H1 (cell line): ENCODE results near the gene KIF1C. TPM values are rescaled to one million over a fixed set of nuclear protein-coding genes. Genes with fewer than 3 reads are reported as not detected.

Experiments used
- CTCF ChIA-PET: fragments of 300-600 bp; sonication (Branson Sonifier 250); formaldehyde crosslinking; loops from one replicate; lab custom pipeline; 2021; ENCODE audit not compliant: partially characterized antibody; lab: Charles Lee
- POLR2A ChIA-PET: fragments of 300-600 bp; sonication (Branson Sonifier 250); formaldehyde crosslinking; loops from one replicate; lab custom pipeline; 2021; ENCODE audit warnings: inconsistent platforms; ENCODE audit not compliant: partially characterized antibody; lab: Charles Lee
- DNase-seq, 2 experiments: peaks; one replicate each; pipeline versions ENCODE4 v3.0.0 to v3.0.0-alpha.2; 2010 to 2022; ENCODE audit warnings: low spot score in 2 of 2, low read depth in 1 of 2, mixed read lengths in 1 of 2
- FAIRE-seq: peaks from 2 replicates; lab custom pipeline; 2011; peaks lifted over from hg19 to GRCh38; lab: Jason Lieb, UNC
- H2AFZ ChIP-seq: 2 replicates; pipeline ENCODE4 v1.8.1; 2012; ENCODE audit warnings: low read length, inconsistent platforms
- H2AK5ac ChIP-seq: 2 replicates; pipeline ENCODE4 v1.6.1; 2013; ENCODE audit warnings: low read depth, low read length
- H2BK120ac ChIP-seq: replicated peaks from 2 replicates; pipeline ENCODE3; 2013; ENCODE audit warnings: low read depth, low read length, inconsistent platforms
- H2BK12ac ChIP-seq: 2 replicates; pipeline ENCODE4 v1.6.1; 2013; ENCODE audit warnings: low read depth, low read length
- H2BK15ac ChIP-seq: 2 replicates; pipeline ENCODE4 v1.6.1; 2013; ENCODE audit warnings: low read length
- H2BK20ac ChIP-seq: 2 replicates; pipeline ENCODE4 v1.6.1; 2013; ENCODE audit warnings: low read length
- H2BK5ac ChIP-seq: 2 replicates; pipeline ENCODE4 v1.6.1; 2013; ENCODE audit warnings: low read depth, low read length
- H3K14ac ChIP-seq: 2 replicates; pipeline ENCODE4 v1.6.1; 2013; ENCODE audit warnings: inconsistent platforms; ENCODE audit not compliant: insufficient read length
- H3K18ac ChIP-seq: 2 replicates; pipeline ENCODE4 v1.6.1; 2013; ENCODE audit warnings: low read length; ENCODE audit errors: extremely low read depth
- H3K23ac ChIP-seq: 2 replicates; pipeline ENCODE4 v1.6.1; 2013; ENCODE audit warnings: inconsistent platforms; ENCODE audit not compliant: insufficient read length
- H3K23me2 ChIP-seq: 2 replicates; pipeline ENCODE4 v1.6.1; 2013; ENCODE audit warnings: low read depth, low read length
- H3K27ac ChIP-seq: 2 replicates; pipeline ENCODE4 v1.6.1; 2011; ENCODE audit warnings: low read depth, low read length, inconsistent platforms
- H3K27me3 ChIP-seq, 4 experiments: replicated peaks in 1 of 4; 1 replicate in 1 of 4; 2 replicates in 3 of 4; pipeline versions ENCODE4 v1.6.1 to v1.8.1; 2011 to 2013; ENCODE audit warnings: low read length in 3 of 4, mild to moderate bottlenecking in 3 of 4, inconsistent platforms in 2 of 4, mixed read lengths in 2 of 4, moderate library complexity in 1 of 4; ENCODE audit not compliant: control insufficient read depth in 3 of 4, insufficient read depth in 3 of 4; ENCODE audit errors: extremely low read depth in 1 of 4
- H3K36me3 ChIP-seq, 4 experiments: 2 replicates each; pipeline versions ENCODE4 v1.6.1 to v1.8.1; 2011 to 2013; ENCODE audit warnings: mild to moderate bottlenecking in 4 of 4, low read length in 3 of 4, moderate library complexity in 2 of 4, control low read depth in 1 of 4, inconsistent platforms in 1 of 4; ENCODE audit not compliant: insufficient read depth in 4 of 4, control insufficient read depth in 2 of 4
- H3K4ac ChIP-seq: replicated peaks from 2 replicates; pipeline ENCODE3; 2013; ENCODE audit warnings: low read length, low read depth, mixed read lengths, inconsistent platforms; ENCODE audit not compliant: insufficient read length
- H3K4me1 ChIP-seq, 4 experiments: replicated peaks in 1 of 4; 1 replicate in 1 of 4; 2 replicates in 3 of 4; pipeline versions ENCODE4 v1.6.1 to v1.8.1; 2011 to 2013; ENCODE audit warnings: low read length in 3 of 4, inconsistent platforms in 2 of 4, mixed read lengths in 1 of 4; ENCODE audit not compliant: insufficient read depth in 4 of 4, control insufficient read depth in 3 of 4
- H3K4me2 ChIP-seq, 2 experiments: 2 replicates each; pipeline versions ENCODE4 v1.6.1 to v1.8.1; 2011 to 2013; ENCODE audit warnings: low read depth in 2 of 2, low read length in 2 of 2, control low read depth in 1 of 2, inconsistent platforms in 1 of 2, mild to moderate bottlenecking in 1 of 2; ENCODE audit not compliant: insufficient read depth in 1 of 2
- H3K4me3 ChIP-seq, 4 experiments: fragments of 200-600, 300-600 bp in 1 of 4; sonication (generic), shearing (Covaris generic), sonication (Bioruptor Twin) in 1 of 4; 2 replicates each; pipeline versions ENCODE4 v1.5.1 to v1.8.1; 2011 to 2016; ENCODE audit warnings: low read length in 4 of 4, low read depth in 3 of 4, control low read depth in 2 of 4, inconsistent platforms in 2 of 4, mild to moderate bottlenecking in 2 of 4, mixed read lengths in 1 of 4, moderate library complexity in 1 of 4; ENCODE audit not compliant: insufficient read depth in 2 of 4; ENCODE audit errors: extremely low read depth in 1 of 4
- H3K56ac ChIP-seq: replicated peaks from 2 replicates; pipeline ENCODE3; 2013; ENCODE audit warnings: low read depth, mild to moderate bottlenecking, mixed read lengths, low read length, inconsistent platforms; ENCODE audit not compliant: insufficient read length
- H3K79me1 ChIP-seq: 2 replicates; pipeline ENCODE4 v1.6.1; 2013; ENCODE audit warnings: low read depth, low read length, control low read depth
- H3K79me2 ChIP-seq, 2 experiments: 2 replicates each; pipeline versions ENCODE4 v1.6.1 to v1.8.1; 2012 to 2013; ENCODE audit warnings: low read length in 2 of 2, mild to moderate bottlenecking in 2 of 2, inconsistent platforms in 1 of 2; ENCODE audit not compliant: insufficient read depth in 2 of 2, control insufficient read depth in 1 of 2
- H3K9ac ChIP-seq, 4 experiments: replicated peaks in 1 of 4; 1 replicate in 1 of 4; 2 replicates in 3 of 4; pipeline versions ENCODE4 v1.6.1 to v1.8.1; 2011 to 2013; ENCODE audit warnings: low read depth in 3 of 4, low read length in 3 of 4, control low read depth in 2 of 4, mild to moderate bottlenecking in 2 of 4, moderate library complexity in 2 of 4, inconsistent platforms in 1 of 4; ENCODE audit errors: extremely low read depth in 1 of 4
- H3K9me3 ChIP-seq, 2 experiments: 2 replicates each; pipeline versions ENCODE4 v1.6.1 to v1.8.1; 2012 to 2013; ENCODE audit warnings: mild to moderate bottlenecking in 2 of 2, moderate library complexity in 2 of 2, control low read depth in 1 of 2, inconsistent platforms in 1 of 2, low read depth in 1 of 2, low read length in 1 of 2, mixed read lengths in 1 of 2; ENCODE audit not compliant: insufficient read depth in 2 of 2
- H4K20me1 ChIP-seq, 2 experiments: replicated peaks in 1 of 2; 2 replicates each; pipeline versions ENCODE3 to v1.8.1; 2011 to 2013; ENCODE audit warnings: inconsistent platforms in 2 of 2, low read length in 2 of 2, mild to moderate bottlenecking in 1 of 2; ENCODE audit not compliant: insufficient read depth in 2 of 2, control insufficient read depth in 1 of 2
- H4K5ac ChIP-seq: 2 replicates; pipeline ENCODE4 v1.6.1; 2013; ENCODE audit warnings: low read length, low read depth, mixed read lengths, inconsistent platforms; ENCODE audit not compliant: insufficient read length
- H4K8ac ChIP-seq: 2 replicates; pipeline ENCODE4 v1.8.0; 2013; ENCODE audit warnings: mild to moderate bottlenecking, moderate library complexity, low read length, inconsistent platforms; ENCODE audit not compliant: insufficient read depth; ENCODE audit errors: extremely low read depth
- H4K91ac ChIP-seq: replicated peaks from 2 replicates; pipeline ENCODE3; 2013; ENCODE audit warnings: low read length, mixed read lengths, inconsistent platforms; ENCODE audit not compliant: insufficient read length
- ATF3 ChIP-seq: IDR thresholded peaks from 2 replicates; pipeline ENCODE4 v1.6.1; 2011; ENCODE audit warnings: low read depth, mild to moderate bottlenecking, low read length; ENCODE audit not compliant: insufficient read depth
- EGR1 ChIP-seq: IDR thresholded peaks from 2 replicates; pipeline ENCODE4 v1.6.1; 2011; ENCODE audit warnings: low read depth, low read length, borderline replicate concordance
- EP300 ChIP-seq, 2 experiments: IDR thresholded peaks; 1 replicate in 1 of 2; 2 replicates in 1 of 2; pipeline ENCODE4 v1.6.1; 2011 to 2012; ENCODE audit warnings: low read depth in 2 of 2, low read length in 2 of 2, mild to moderate bottlenecking in 2 of 2, borderline replicate concordance in 1 of 2, inconsistent platforms in 1 of 2, moderate library complexity in 1 of 2
- GTF2F1 ChIP-seq: IDR thresholded peaks from 2 replicates; pipeline ENCODE4 v1.6.1; 2012; ENCODE audit warnings: low read depth, low read length, improper control_type of control experiment, borderline replicate concordance
- JUND ChIP-seq: IDR thresholded peaks from 2 replicates; pipeline ENCODE4 v1.6.1; 2011; ENCODE audit warnings: mild to moderate bottlenecking, improper control_type of control experiment, low read length
- KDM4A ChIP-seq: IDR thresholded peaks from one replicate; pipeline ENCODE4 v1.7.1; 2012; ENCODE audit warnings: low read depth, mild to moderate bottlenecking, moderate library complexity, low read length, inconsistent platforms; ENCODE audit not compliant: severe bottlenecking
- SP2 ChIP-seq: IDR thresholded peaks from 2 replicates; pipeline ENCODE4 v1.6.1; 2012; ENCODE audit warnings: mild to moderate bottlenecking, low read length, inconsistent platforms
- SRF ChIP-seq: IDR thresholded peaks from 2 replicates; pipeline ENCODE4 v1.6.1; 2011; ENCODE audit warnings: mild to moderate bottlenecking, low read depth, low read length, moderate library complexity
- WGBS, 2 experiments: shearing (Covaris generic) in 1 of 2; methylation state at CpG; one replicate each; pipeline versions ENCODE4 v1.1.6 to v1.1.7; 2013 to 2015; ENCODE audit warnings: low lambda C conversion rate in 2 of 2, mixed read lengths in 2 of 2, inconsistent platforms in 1 of 2, low coverage in 1 of 2, missing lambda C conversion rate in 1 of 2; ENCODE audit not compliant: insufficient replicate concordance in 2 of 2, insufficient coverage in 1 of 2, insufficient read length in 1 of 2; ENCODE audit errors: extremely low coverage in 1 of 2, missing lambda C conversion rate in 1 of 2; 5-methylcytosine and 5-hydroxymethylcytosine counted together
- polyA plus RNA-seq, 7 experiments: library from polyadenylated mRNA; depleted of rRNA in 3 of 7; stranded (reverse) in 5 of 7; unstranded in 2 of 7; fragments of >200 nt in 5 of 7; fragments of 200-250 nt in 2 of 7; gene quantifications; 1 replicate in 5 of 7; 2 replicates in 1 of 7; 4 replicates in 1 of 7; pipeline versions ENCODE4 v1.2.1 to v1.2.3, GENCODE V29; 2011 to 2013; ENCODE audit warnings: missing spikeins in 2 of 7, mixed read lengths in 2 of 7
- total RNA-seq: library from RNA; stranded (reverse); fragmentation: NEBNext Ultra II Directional; extraction: Animal tissue kit (Norgen Biotek cat#: 25700); gene quantifications from 2 replicates; pipeline ENCODE4 v1.2.1, GENCODE V29; 2021

Gene KIF1C
- total and polyA plus RNA-seq, 2 of the 8 experiments (the other 6 are each of a cell fraction or from before 2014, with no cell fraction given) = 14.3 to 114 TPM

GRCh38 chr17:4968486-4969046 lies 29.2 kb upstream of the KIF1C start:
- ChIA-PET CTCF (interaction anchor here (1.0 to 7.3 kb wide), 6 partner anchors 9 to 60 kb away, joined by 3 to 41 read pairs (median 20); partner anchors contain the start of gene ENO3), POLR2A (interaction anchor here (0.7 to 32.4 kb wide), 15 partner anchors 10 to 107 kb away, joined by 3 to 987 read pairs (median 4); partner anchors contain the start of genes C17orf107, CAMTA2, ENO3 and INCA1)
- peak in 1 of 2 experiments; percentile 72 for DNase-seq
- Histone ChIP-seq H3K23ac (no peak overlapping the region), H3K36me3 (peaks cover 0 to 11% (median 0%) of the 10 kb centered on the region in 4 experiments; a peak in 1 of 8 replicates), H2AK5ac (peak overlapping the region; percentile 86; the same call in 1 of the 2 replicates), H3K27me3 (peaks cover 0 to 11% (median 4%) of the 10 kb centered on the region in 4 experiments; a peak in 3 of 7 replicates), H4K20me1 (peaks cover 2 to 9% of the 10 kb centered on the region in 2 experiments), H4K5ac (peak overlapping the region; percentile 95), H3K79me2 (peaks cover 0 to 16% of the 10 kb centered on the region in 2 experiments; a peak in 2 of 4 replicates), H2AFZ (no peak overlapping the region), H4K8ac (peak overlapping the region; percentile 75), H3K79me1 (peaks cover 3% of the 10 kb centered on the region; the same call in 1 of the 2 replicates), H3K18ac (peak overlapping the region; percentile 93), H4K91ac (peak overlapping the region; percentile 97), H3K56ac (peak overlapping the region; percentile 75), H2BK5ac (peak overlapping the region; percentile 96), H2BK20ac (peak overlapping the region; percentile 48; the same call in 1 of the 2 replicates), H3K14ac (peak overlapping the region; percentile 29), H3K4me3 (peak overlapping the region; percentile 71 to 90 (median 85)), H3K4me2 (peak overlapping the region; percentile 92 to 99), H3K4me1 (peaks cover 2 to 16% (median 9%) of the 10 kb centered on the region in 4 experiments), H3K23me2 (peaks cover 19% of the 10 kb centered on the region; the same call in 1 of the 2 replicates), H3K4ac (peak overlapping the region; percentile 76), H2BK15ac (peak overlapping the region; percentile 99; the same call in 1 of the 2 replicates), H2BK12ac (peak overlapping the region; percentile 99), H3K27ac (peak overlapping the region; percentile 47; the same call in 1 of the 2 replicates), H2BK120ac (no peak overlapping the region), H3K9me3 (no peaks in the 10 kb centered on the region), H3K9ac (peak overlapping the region in 3 of 4 experiments; percentile 66 to 93 (median 77); a peak in 6 of 7 replicates)
- WGBS, 2 experiments = 6% methylated on average over 20 of the region's 23 CpGs; no CpG with 5 or more reads in 1 of the 2 experiments
- FAIRE-seq = no peak
- TF ChIP-seq JUND = no peak
- TF ChIP-seq EP300 (IDR thresholded peaks at IDR 0.05; ENCODE audit: borderline replicate concordance in 1 of 2, low read depth in 2 of 2, low read length in 2 of 2) = no peak
- TF ChIP-seq SP2 = no peak
- TF ChIP-seq ATF3 = no peak
- no peak for TF ChIP-seq GTF2F1
- TF ChIP-seq SRF = no peak
- peak; percentile 45 for TF ChIP-seq KDM4A
- TF ChIP-seq EGR1 = no peak
